NCI-H1092 treated with DMSO at 0.1 percent for 48 hours (cell line): ENCODE results near the gene FYCO1.

Experiments used
- DNase-seq: peaks from one replicate; lab custom pipeline; 2025; lab: John Stamatoyannopoulos, UW

FYCO1 gene

DNA sequence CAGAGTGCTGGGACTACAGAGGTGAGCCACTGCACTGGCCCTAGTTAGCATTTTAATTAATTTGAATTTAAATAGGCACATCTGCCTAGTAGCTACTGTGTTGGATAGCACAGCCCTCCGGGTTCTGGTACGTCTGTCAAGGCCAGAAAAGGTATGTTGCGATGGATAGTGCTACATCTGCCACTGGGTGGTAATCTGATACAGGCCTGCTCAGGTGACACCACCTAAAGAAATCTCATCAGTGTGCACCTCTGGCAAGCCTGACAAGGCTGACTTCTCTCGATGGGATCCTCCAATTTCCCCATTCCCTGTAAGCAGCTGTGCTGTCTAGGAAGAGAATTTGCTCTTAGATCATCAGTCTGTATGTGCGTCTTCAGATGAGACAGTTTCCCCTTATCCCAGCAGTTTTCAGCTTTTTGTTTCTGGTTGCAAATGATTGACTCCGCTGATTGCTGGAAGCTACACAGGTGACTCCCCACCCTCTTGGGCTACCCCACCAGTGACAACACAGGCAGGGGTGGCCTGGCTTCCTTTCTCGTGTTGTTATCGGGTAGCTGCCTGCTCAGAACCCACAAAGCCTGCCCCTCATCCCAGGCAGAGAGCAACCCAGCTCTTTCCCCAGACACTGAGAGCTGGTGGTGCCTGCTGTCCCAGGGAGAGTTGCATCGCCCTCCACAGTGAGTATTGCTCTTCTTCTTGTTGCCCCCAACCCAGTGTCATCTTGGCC, 109.5 kb downstream of the FYCO1 start, which contains the start of gene CCR9:
CCR9 (plus strand) TSS at position 565 of the 727 bp plus-strand sequence. CDS start 8,391 bp downstream, outside the sequence.
- no peak for DNase-seq

DNA sequence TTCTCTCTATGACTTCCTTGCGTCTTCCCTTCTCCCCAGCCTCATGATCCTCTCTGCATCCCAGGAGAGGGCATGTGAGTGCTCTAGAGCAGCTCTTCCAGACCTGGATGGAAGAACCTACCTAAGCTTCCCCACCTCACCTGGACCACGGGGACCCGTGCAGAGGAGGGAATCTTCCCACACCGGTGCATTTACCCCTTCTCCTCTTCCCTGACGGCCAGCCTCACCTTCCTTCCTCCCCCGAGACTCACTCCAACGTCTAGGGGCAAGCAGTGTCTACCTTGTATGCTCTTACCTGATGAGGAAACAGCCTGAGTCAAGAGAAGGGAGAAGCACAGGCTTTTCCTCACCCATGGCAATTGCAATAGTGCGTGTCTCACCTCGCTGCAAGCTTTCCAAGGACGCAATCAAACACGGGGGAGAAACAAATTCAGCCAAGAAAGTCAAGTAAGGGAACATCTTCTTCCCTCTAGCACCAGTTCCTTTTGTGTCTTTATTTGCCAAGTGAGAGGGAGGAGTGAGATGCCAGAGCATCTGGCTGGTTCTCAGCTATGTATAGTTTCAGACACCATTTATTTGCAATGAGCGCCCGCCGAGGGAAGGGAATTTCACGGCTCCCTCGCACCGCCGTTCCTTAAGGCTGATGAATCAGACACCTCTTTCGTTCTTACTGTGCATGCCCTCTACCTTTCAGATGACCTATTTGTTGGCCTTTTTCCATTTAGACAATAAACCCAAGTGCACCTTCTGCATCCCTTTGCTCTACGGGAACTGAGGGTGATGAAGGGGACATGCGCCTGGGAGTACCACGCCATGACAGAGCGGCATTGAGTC, 111.0 kb downstream of the FYCO1 start:
- DNase-seq: no peak

DNA sequence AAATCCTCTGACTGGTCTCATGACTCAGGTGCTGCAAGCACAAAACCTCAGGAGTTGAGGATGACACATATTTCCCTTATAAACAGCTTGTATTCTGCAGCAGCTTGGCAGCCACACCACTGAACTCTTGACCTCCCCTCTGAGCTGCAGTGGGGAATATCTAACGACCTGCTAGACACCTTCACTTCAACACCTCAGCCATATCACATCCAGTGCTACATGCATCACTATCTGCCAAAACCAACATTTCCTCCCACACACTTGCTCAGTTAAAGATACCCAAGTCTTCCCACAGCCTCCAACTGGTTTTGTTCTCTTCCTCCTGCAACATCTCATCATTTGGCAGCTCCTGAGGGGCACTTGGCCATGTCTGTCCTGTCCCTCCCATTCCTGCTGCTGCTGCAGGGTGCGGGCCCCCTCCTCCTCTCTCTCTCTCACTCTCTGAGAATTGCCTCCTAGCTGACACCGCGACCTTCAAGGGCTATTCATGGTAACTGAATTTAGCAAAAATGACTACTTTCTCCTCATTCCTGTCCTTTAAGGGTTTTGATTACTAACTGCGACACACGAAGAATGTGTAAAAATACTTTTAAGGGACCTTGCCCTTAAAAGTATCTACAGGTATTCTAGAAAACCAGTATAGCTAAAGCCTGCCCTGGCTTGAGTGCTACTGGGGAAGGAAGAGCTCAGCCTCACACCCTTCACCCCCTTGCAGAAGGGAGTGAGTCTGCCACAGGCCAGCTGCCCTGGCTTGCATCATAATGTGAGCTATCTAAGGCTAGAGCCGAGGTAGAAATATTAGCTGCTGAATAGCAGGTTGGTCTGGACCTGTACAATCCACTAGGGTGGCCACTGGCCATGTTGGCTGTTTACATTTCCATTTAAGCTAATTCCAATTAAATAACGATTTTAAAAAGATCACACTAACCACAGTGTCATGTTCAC, 114.3 kb downstream of the FYCO1 start:
- DNase-seq: no peak

DNA sequence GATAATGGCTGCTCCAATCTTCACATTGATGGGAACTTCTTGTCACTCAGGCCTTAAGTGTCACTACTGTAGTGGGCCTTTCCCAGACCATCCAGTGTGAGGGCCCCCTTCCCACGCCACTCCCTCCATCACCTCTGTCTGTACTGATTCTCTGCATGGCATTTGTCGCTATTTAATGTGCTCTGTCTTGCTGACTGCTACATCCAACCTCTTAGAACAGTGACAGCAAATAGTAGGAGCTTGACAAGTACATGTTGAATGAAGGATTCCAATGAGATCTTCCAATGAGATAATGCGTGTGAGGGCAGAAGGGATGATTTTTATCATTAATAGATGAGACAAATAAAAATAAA, 114.9 kb downstream of the FYCO1 start:
- no peak for DNase-seq

DNA sequence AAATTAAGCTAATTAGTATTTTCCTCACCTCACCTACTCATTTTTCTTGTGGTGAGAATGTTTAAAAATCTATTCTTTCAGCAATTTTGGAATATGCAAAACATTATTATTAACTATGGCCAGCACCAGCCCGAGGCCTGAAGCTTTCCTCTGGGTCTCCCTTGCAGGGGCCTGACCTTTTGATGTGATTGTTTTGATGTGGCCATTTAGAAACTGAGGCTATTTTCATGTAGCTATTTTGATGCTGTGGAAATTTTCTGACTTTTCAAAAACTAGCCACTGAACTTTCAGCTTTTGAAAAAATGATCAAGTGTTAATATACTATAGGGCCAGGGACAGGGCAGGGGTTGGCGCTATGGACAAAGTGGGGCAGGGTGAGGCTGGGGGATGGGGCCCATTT, 117.5 kb downstream of the FYCO1 start:
- DNase-seq: no peak

DNA sequence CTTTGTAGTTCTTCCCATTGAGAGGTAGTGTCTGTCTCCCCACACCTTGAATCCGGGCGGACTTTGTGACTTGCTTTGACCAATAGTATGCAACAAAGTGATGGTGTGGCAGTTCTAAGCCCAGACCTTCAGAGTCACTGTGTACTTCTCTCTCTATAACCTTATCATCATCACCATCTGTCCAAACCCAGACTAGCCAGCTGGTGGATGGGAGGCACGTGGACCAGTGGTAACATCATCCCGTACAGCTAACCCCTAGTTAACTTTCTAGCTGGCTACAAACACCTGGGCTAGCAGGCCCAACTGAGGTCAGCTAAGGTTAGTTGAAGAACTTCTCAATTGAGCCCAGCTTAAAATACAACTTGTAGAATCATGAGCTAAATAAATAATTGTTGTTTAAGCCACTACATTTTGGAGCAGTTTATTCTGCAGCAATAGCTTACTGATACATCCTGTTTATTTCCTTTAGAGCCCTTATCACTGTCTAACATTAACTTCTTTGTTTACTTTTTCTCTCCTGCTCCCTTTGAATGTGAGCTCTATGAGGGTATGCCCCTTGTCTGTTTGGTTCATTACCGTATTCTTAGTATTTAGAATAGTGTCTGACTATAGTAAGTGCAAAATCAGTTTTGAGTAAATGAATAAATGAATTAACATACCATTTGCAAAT, 120.8 kb downstream of the FYCO1 start:
- DNase-seq: no peak

DNA sequence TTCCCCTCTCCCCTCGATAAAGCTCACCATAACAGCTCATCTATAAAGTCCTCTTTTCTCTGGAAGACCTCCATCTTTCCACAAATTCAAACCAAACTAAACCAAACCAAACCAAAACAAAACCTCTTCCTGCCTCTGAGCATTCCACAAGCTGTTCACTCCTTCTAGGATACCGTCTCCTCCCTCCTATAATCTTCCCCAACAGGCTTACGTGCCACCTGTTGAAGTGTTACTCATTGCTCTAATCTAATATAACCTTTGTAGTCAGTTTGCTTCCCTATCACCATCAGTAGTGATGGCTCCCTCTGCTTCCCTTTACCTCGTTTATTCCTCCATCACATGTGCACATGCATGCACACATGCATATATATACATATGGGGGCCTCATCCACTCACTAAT, 122.0 kb downstream of the FYCO1 start:
- no peak for DNase-seq

DNA sequence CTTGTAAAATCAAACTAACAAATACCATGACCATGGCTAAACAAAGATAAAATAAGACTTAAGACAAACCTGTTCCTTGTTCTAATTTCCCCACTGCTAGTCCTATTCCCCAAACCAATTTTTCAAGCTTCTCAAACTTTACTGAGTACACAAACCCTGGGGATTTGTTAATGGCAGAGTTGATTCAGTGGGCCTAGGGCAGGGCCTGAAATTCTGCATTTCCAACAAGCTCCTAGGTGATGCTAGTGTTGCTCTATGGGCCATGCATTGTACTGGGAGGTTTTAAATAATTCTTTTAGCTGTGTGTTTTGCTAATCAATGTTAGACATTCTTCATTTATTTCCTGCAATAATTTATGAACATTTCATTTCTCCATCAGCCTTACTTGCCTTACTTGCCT, 122.6 kb downstream of the FYCO1 start:
- DNase-seq: no peak

DNA sequence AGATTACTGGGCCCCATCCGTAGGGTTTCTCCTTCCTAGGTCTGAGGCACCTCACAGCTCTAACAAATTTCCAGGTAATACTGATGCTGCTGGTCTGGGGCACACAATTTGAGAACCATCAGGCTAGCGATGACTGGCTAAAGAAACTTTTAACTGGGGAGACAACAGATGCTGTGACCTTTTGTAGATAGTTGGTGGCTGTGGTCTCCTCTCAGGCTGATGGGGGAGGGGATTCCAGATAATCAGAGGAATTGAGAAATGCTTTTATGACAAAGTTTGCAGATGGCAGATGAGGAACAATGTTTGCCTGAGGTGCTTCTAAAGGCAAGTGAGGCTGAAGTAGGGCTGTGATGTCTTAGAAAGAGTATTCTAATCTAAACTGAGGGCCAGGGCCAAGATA, 123.1 kb downstream of the FYCO1 start:
- no peak for DNase-seq

DNA sequence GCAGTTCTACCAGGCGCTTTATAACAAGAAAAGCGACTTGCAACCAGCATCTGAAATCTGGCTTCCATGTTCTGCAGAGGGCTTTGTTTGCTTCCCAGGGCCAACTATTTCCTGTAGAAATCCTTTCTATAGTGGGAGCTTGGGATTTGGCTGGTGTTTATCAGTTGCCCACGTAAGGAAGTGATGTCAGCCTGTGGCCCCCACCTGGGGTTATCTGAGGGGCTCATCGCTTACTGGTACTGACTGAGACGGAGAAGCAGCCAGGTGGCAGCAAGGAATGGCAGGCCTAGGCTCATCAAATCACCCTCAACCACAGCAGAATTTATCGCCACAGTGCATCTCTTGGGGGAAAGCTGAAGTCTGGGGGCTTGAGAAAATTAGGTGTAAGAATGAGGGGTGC, 123.8 kb downstream of the FYCO1 start:
- DNase-seq: no peak

DNA sequence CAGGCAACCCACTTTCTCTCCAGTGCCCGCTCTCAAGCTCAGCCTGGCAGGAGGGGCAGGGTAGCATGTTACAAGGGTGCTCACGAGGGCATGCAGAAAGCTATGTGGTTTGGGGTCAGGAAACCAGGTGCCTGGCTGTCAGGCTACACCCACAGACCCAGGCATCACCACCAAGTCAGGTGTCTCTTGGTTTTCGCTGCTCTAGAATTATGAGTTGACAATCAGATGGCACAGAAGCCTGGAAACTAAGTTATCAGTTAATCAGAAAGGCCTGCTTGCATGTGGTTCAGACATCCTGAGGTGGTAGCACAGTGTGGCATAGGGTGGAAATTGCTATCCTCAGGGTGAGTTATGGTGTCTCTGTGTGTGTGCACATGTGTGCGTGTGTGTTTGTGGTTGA, 125.5 kb downstream of the FYCO1 start:
- DNase-seq: no peak

DNA sequence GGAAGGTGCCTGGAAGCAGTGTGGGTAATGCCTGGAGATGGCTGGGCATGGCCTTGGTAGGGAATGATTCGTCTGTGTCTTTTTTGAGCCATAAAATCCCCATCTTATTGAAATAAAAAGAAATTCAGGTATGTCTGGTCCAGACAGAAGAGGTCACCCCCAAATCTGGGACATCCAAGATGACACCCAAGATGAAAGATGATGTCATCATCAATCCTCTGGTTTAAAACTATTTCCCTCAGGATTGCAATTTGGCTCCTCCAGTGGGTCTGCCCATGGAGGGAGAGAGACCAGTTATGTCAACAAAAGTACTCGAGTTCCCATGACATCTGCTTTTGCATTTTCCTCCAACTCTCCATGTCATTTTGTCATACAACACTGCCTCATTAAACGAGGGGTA, 126.0 kb downstream of the FYCO1 start:
- DNase-seq: no peak

DNA sequence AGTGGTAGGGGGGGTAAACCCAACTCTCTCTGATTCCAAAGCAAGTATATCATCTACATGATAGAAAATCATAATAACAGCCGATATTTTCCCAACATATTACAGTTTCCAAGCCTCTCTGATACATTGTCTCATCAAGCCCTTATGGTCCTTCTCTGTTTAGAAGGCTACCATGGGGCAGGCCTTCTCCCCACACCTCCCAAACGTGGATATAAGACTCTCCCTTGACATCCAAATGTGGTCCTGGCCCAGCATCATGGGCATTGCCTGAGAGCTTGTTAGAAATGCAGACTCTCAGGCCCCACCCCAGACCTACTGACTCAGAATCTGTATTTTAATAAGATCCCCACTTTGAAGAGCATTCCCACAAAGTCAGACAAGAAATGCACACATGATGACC, 127.0 kb downstream of the FYCO1 start:
- no peak for DNase-seq

DNA sequence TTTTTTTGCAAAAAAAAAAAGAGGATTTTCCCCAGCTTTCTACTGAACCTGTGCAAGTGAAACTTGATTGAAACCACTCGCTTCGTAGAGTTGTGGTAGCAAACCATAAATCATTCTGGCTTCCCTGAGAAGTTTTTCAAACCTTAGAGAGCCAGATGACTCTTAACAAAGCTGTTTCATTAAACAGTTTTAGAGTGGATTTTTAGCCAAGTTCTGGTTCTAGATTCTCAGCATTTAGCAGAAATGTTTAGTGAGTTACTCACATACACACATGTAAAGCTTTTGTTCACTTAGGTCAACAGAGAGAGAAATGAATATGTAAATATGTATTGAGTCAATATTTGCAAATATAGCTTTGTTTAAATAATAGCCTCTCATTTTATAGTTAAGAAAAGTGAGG, 127.4 kb downstream of the FYCO1 start:
- no peak for DNase-seq
